Measurements from ENCODE around the gene AJM1.

AJM1 gene

DNA sequence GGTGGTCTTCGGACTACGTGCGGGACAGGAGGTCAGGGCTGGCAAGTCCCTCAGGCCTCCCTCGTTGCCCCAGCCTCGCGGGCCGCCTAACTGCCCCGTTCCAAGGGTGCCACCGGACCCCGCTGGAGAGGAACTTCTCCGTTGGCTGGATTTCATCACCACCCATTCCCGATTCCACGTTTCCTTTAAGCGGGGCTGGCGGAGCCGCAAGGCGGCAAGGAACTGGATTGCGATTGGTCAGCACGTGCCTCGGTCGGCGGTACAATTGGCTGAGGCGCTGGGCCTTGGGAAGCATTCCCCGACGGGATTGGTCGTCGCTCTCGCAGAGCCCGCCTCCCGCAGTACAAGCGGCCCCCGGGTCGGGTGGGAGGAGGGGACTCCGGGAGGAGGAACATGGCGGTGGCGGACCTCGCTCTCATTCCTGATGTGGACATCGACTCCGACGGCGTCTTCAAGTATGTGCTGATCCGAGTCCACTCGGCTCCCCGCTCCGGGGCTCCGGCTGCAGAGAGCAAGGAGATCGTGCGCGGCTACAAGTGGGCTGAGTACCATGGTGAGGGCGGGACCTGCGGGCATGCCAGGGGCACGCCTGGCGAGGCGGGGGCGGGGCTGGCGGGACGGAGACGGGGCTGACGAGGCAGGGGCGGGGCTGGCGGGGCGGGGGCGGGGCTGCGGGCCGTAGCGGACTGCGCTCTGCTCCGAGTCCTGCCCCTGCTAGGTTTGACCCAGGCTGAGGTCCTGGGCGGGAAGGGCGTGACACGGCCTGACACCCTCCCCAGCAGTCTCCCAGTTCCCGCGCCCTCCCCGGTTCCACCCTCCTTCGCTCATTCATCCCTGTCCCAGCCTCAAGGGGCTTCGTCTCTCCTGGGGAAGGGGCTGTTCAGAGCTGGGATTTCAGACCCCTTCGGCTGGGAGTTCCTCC is 7.0 kb downstream of the AJM1 start, which contains the start of gene PHPT1:
PHPT1 (plus strand) TSS at position 372 of the 922 bp plus-strand sequence; CDS start at position 394, 22 bp downstream.
- TF ChIP-seq, protein P1, sequence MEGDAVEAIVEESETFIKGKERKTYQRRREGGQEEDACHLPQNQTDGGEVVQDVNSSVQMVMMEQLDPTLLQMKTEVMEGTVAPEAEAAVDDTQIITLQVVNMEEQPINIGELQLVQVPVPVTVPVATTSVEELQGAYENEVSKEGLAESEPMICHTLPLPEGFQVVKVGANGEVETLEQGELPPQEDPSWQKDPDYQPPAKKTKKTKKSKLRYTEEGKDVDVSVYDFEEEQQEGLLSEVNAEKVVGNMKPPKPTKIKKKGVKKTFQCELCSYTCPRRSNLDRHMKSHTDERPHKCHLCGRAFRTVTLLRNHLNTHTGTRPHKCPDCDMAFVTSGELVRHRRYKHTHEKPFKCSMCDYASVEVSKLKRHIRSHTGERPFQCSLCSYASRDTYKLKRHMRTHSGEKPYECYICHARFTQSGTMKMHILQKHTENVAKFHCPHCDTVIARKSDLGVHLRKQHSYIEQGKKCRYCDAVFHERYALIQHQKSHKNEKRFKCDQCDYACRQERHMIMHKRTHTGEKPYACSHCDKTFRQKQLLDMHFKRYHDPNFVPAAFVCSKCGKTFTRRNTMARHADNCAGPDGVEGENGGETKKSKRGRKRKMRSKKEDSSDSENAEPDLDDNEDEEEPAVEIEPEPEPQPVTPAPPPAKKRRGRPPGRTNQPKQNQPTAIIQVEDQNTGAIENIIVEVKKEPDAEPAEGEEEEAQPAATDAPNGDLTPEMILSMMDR (IDR thresholded peaks at IDR 0.05; ENCODE audit: low read depth, low read length) = no peak
- peak; percentile 100 for DNase-seq (ENCODE audit: low read depth, low spot score)
- in situ Hi-C loops (cut with HindIII; ENCODE audit: low sequenced_read_pairs) = no loop called here
- peak within 1 kb of the TSS; percentile 86 for H3K4me3 ChIP-seq (ENCODE audit: low read depth, low read length)

DNA sequence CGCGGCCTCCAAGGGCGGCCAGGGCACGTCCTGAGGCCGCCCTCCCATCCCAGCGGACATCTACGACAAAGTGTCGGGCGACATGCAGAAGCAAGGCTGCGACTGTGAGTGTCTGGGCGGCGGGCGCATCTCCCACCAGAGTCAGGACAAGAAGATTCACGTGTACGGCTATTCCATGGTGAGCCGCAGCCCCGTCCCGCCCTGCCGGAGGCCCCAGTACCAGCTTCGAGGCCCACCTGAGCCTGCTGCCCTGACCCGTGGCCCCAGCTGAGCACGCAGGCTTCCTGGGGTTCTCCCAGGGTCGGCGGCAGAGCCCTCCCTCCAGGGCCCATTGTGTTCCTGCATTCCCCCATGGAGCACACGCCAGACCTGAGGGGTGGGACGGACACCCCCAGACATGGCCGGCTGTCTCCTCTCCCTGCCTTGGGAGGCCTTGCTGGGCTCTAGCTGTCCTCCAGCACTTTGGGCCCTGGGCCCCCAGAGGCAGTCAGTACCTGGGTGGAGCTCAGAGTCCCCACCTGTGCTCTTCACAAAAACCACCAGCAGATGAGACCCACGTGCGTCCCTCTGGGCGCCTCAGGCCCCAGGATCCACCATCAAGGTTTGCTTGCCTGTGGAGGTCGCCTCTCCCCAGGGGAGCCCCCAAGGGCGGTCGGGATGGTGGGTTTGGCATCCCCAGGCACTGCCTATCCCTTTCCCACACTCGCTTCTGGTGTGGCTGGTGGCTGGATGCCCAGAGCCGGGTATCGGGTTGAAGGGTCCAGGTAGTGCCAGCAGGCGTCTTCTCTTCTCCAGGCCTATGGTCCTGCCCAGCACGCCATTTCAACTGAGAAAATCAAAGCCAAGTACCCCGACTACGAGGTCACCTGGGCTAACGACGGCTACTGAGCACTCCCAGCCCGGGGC is 7.9 kb downstream of the AJM1 start:
- no peak for DNase-seq (ENCODE audit: low read depth, low spot score)
- TF ChIP-seq, protein P1 (IDR thresholded peaks at IDR 0.05; ENCODE audit: low read depth, low read length) = no peak

DNA sequence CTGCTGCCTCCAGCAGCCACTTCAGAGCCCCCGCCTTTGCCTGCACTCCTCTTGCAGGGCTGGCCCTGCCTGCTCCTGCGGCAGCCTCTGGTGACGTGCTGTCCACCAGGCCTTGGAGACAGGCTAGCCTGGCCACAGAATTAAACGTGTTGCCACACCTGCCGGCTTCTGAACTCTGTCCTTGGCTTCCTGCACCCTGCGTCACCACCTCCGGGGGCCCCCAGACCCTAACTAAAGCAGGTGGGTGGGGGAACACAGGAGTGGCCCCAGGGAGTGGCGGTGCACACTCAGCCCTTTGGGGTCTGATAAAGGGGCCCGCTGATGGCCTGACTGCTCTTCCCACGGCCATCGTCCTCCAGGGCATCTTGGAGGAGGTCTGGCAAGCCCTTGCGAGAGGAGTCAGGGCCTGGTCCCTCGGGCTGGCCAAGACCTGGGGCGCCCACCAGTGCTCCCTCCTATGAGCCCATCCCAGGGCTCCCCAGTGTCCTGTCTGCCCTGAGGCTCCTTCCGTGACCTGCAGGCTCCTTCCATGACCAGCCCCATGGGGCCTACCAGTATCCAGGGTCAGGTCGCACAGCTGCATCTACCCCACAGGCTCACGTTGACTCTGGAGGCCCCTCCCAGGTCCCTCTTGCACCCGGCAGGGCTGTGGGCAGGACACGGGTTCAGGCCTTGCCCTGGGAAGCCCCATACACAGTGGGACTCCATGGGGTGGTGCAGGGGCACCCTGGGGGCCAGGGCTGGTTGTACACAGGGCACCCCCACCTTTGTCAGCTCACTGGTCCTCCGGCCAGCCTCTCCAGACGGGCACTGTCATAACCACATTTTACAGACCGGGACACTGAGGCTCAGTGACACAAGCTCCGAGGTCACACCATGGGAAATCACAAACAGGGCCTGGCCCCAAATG is 8.8 kb downstream of the AJM1 start:
- in situ Hi-C loops (cut with HindIII; ENCODE audit: low sequenced_read_pairs) = no loop called here
- no peak for DNase-seq (ENCODE audit: low read depth, low spot score)
- TF ChIP-seq, protein P1 (IDR thresholded peaks at IDR 0.05; ENCODE audit: low read depth, low read length) = no peak
- no peak overlapping the region for H3K4me3 ChIP-seq (ENCODE audit: low read depth, low read length)

More for the DNA sequence above, 7.9 kb downstream of the AJM1 start:
- peak overlapping the region; percentile 86 for H3K4me3 ChIP-seq (ENCODE audit: low read depth, low read length)
- in situ Hi-C loops (cut with HindIII; ENCODE audit: low sequenced_read_pairs) = no loop called here

DNA sequence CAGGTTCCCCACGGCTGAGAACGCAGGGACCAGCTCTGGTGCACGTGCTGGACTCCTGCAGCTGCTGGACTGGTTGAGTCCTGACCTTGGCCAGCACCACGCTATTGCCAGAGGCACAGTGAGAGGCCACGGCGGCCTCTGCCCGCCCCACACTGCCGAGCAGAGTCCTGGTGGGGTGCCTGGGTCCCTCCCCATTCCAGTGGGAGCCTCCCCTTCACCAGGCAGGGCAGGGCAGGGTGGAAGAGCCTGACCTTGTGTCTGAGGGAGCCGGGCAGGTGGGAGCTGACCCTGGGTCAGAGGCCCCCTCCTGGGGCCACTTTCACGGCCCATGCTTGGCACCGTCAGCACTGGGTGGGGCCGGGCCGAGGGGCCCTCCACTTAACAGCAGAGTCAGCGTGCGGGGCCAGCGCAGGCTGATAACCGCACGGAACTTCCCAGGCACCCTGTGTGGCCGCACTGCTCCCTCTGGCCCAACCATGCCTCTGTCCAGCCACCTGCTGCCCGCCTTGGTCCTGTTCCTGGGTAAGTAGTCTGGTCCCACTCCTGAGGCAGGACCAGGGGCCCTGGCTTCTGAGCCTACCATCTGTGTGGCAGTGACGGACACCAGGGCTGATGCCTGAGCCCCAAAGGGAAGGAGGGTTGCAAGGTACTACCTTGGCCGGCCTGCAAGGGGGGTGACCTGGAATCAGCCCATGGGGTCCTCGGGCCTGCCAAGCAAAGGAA is 9.8 kb downstream of the AJM1 start, which contains the start of gene MAMDC4:
MAMDC4 (plus strand) TSS at position 406 of the 723 bp plus-strand sequence; CDS start at position 477, 71 bp downstream.
- DNase-seq (ENCODE audit: low read depth, low spot score) = no peak
- TF ChIP-seq, protein P1 (IDR thresholded peaks at IDR 0.05; ENCODE audit: low read depth, low read length) = no peak
- in situ Hi-C loops (cut with HindIII; ENCODE audit: low sequenced_read_pairs) = no loop called here
- H3K4me3 ChIP-seq (ENCODE audit: low read depth, low read length) = no peak within 1 kb of the TSS

DNA sequence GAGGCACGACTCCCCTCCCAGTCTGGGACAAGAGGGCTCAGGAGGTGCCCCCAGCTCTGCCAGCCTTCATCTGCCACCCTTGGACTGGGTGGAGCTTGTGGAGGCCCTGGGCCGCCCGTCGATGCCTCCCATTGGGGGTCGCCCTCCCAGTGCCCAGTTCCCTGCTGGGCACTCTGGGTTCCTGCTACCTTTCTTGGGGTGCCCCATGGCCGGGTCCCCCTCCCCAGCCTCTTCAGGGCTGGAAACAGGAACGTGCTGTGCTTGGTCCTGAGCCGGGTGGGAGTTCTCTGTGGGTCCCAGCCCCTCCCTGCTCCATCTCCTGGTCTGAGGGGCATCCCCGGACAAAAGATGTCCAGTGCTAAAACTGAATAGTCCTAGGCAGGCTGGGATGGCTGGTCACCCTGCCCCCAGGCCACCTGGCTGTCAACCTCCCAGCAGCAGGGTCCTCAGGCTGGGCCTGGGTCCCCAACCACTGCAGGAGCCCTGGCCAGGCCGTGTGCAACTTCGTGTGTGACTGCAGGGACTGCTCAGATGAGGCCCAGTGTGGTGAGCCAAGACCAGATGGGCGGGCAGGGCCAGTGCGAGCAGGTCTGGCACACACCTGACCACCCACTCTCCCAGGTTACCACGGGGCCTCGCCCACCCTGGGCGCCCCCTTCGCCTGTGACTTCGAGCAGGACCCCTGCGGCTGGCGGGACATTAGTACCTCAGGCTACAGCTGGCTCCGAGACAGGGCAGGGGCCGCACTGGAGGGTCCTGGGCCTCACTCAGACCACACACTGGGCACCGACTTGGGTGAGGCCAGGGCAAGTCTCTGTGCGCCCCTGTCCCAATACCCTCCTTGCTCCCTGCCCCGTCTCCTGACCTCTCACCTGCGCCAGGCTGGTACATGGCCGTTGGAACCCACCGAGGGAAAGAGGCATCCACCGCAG is 10.7 kb downstream of the AJM1 start:
- TF ChIP-seq, protein P1 (IDR thresholded peaks at IDR 0.05; ENCODE audit: low read depth, low read length) = no peak
- DNase-seq (ENCODE audit: low read depth, low spot score) = no peak
- no peak overlapping the region for H3K4me3 ChIP-seq (ENCODE audit: low read depth, low read length)
- in situ Hi-C loops (cut with HindIII; ENCODE audit: low sequenced_read_pairs) = no loop called here
